HCT116 (cell line): Measurements from ENCODE around the gene PKN2. TPM values are rescaled to one million over a fixed set of nuclear protein-coding genes. Genes with fewer than 3 reads are reported as not detected.

ENCODE experiments used
- ATAC-seq: fragments of 200-7000 bp; cut with Tn5 transposase; 2 replicates; pipeline ENCODE4 v1.9.1; 2020; ENCODE audit warnings: mild to moderate bottlenecking, moderate library complexity
- BruUV-seq: library from RNA; stranded (reverse); fragments of 400-500 nt; replicated peaks from 2 replicates; lab custom pipeline; 2021; lab: Mats Ljungman, UMichigan
- CTCF ChIA-PET: fragments of 300-600 bp; sonication (Branson Sonifier 250); formaldehyde crosslinking; loops from one replicate; lab custom pipeline; 2021; ENCODE audit warnings: antibody characterized with exemption; lab: Charles Lee
- POLR2A ChIA-PET: fragments of 300-600, 350-600 bp; sonication (Branson Sonifier 250); formaldehyde crosslinking; loops from one replicate; lab custom pipeline; 2021; ENCODE audit warnings: antibody characterized with exemption; lab: Charles Lee
- RAD21 ChIA-PET, 2 experiments: fragments of 300-600 bp; sonication (Branson Sonifier 250); formaldehyde crosslinking; loops; one replicate each; lab custom pipeline; 2023; ENCODE audit warnings: low total read pairs in 2 of 2; ENCODE audit not compliant: uncharacterized antibody in 2 of 2, unreplicated experiment in 2 of 2, low non-redundant PET in 1 of 2; lab: Charles Lee
- DNase-seq: peaks from one replicate; pipeline ENCODE4 v3.0.0-alpha.2; 2010; ENCODE audit warnings: low read depth, low spot score
- H2AFZ ChIP-seq: fragments of 200-600 bp; shearing (Covaris generic), sonication (generic); 2 replicates; pipeline ENCODE4 v1.6.1; 2017; ENCODE audit warnings: low read depth, mixed run types, mixed read lengths, antibody characterized with exemption, low read length; ENCODE audit not compliant: poor library complexity, severe bottlenecking
- H3K27ac ChIP-seq: 2 replicates; pipeline ENCODE4 v1.5.1; 2012; ENCODE audit warnings: low read depth, low read length
- H3K27me3 ChIP-seq: fragments of 200-600 bp; sonication (generic); 2 replicates; pipeline ENCODE4 v1.6.1; 2016; ENCODE audit warnings: mixed run types, low read length, mixed read lengths; ENCODE audit not compliant: insufficient read depth
- H3K36me3 ChIP-seq, 2 experiments: fragments of 200-500 bp in 1 of 2; fragments of 200-600 bp in 1 of 2; sonication (Bioruptor generic) in 1 of 2; sonication (generic) in 1 of 2; 2 replicates each; pipeline versions ENCODE4 v1.5.1 to v1.6.1; 2014 to 2016; ENCODE audit warnings: low read length in 2 of 2, inconsistent platforms in 1 of 2, mixed read lengths in 1 of 2, mixed run types in 1 of 2; ENCODE audit not compliant: insufficient read depth in 2 of 2, control insufficient read depth in 1 of 2
- H3K4me1 ChIP-seq, 2 experiments: fragments of 200-600 bp in 1 of 2; sonication (generic) in 1 of 2; 2 replicates each; pipeline versions ENCODE4 v1.5.1 to v1.6.1; 2012 to 2017; ENCODE audit warnings: low read length in 2 of 2, inconsistent platforms in 1 of 2, mild to moderate bottlenecking in 1 of 2, mixed read lengths in 1 of 2, mixed run types in 1 of 2, moderate library complexity in 1 of 2; ENCODE audit not compliant: insufficient read depth in 2 of 2, control insufficient read depth in 1 of 2
- H3K4me2 ChIP-seq: fragments of 200-600 bp; sonication (generic); 2 replicates; pipeline ENCODE4 v1.6.1; 2017; ENCODE audit warnings: mixed run types, low read length, mixed read lengths
- H3K4me3 ChIP-seq, 2 experiments: fragments of 200-600 bp in 1 of 2; sonication (generic) in 1 of 2; replicated peaks in 1 of 2; 2 replicates each; pipeline ENCODE4 v1.5.1; 2011 to 2016; ENCODE audit warnings: low read length in 2 of 2, control low read depth in 1 of 2, low read depth in 1 of 2, mild to moderate bottlenecking in 1 of 2, mixed read lengths in 1 of 2, mixed run types in 1 of 2
- H3K79me2 ChIP-seq: fragments of 200-600 bp; sonication (generic); 2 replicates; pipeline ENCODE4 v1.6.1; 2017; ENCODE audit warnings: mild to moderate bottlenecking, mixed run types, low read length, moderate library complexity, mixed read lengths; ENCODE audit not compliant: insufficient read depth
- H3K9ac ChIP-seq: fragments of 200-600 bp; sonication (generic); 2 replicates; pipeline ENCODE4 v1.6.1; 2016; ENCODE audit warnings: low read length, mixed read lengths
- H3K9me2 ChIP-seq: fragments of 200-600 bp; sonication (generic), shearing (Covaris generic); 2 replicates; pipeline ENCODE4 v1.6.1; 2017; ENCODE audit warnings: mixed run types, mild to moderate bottlenecking, moderate library complexity; ENCODE audit not compliant: insufficient read depth
- H3K9me3 ChIP-seq, 2 experiments: fragments of 200-500 bp in 1 of 2; fragments of 200-600 bp in 1 of 2; sonication (Bioruptor generic) in 1 of 2; sonication (generic) in 1 of 2; 2 replicates each; pipeline ENCODE4 v1.6.1; 2014 to 2017; ENCODE audit warnings: low read length in 2 of 2, mixed read lengths in 2 of 2, inconsistent platforms in 1 of 2, low read depth in 1 of 2, mild to moderate bottlenecking in 1 of 2, mixed run types in 1 of 2, moderate library complexity in 1 of 2; ENCODE audit not compliant: control insufficient read depth in 1 of 2, insufficient read depth in 1 of 2
- H4K20me1 ChIP-seq: fragments of 200-600 bp; sonication (generic), shearing (Covaris generic); 2 replicates; pipeline ENCODE4 v1.6.1; 2017; ENCODE audit warnings: mixed run types, mild to moderate bottlenecking, moderate library complexity; ENCODE audit not compliant: insufficient read depth
- CBX3 ChIP-seq: IDR thresholded peaks from 2 replicates; pipeline ENCODE4 v1.6.1; 2012; ENCODE audit warnings: low read depth
- EGR1 ChIP-seq: IDR thresholded peaks from 2 replicates; pipeline ENCODE4 v1.6.1; 2012; ENCODE audit warnings: low read depth
- EZH2 ChIP-seq: fragments of 200-600 bp; sonication (generic); IDR thresholded peaks from 2 replicates; pipeline ENCODE4 v1.6.1; 2017; ENCODE audit warnings: antibody characterized with exemption, mixed run types
- EZH2phosphoT487 ChIP-seq: fragments of 200-600 bp; IDR thresholded peaks from 2 replicates; pipeline ENCODE4 v1.6.1; 2018; ENCODE audit warnings: antibody characterized with exemption, borderline replicate concordance
- FOSL1 ChIP-seq: IDR thresholded peaks from 2 replicates; pipeline ENCODE4 v1.6.1; 2012; ENCODE audit warnings: low read depth
- POLR2A ChIP-seq: IDR thresholded peaks from 2 replicates; pipeline ENCODE4 v1.7.0; 2011; ENCODE audit warnings: borderline replicate concordance; ENCODE audit not compliant: insufficient read depth, insufficient read length; ENCODE audit errors: extremely low read depth
- RAD21 ChIP-seq: IDR thresholded peaks from 2 replicates; pipeline ENCODE4 v1.6.1; 2012; ENCODE audit warnings: low read depth, mild to moderate bottlenecking
- SIN3A ChIP-seq: IDR thresholded peaks from 2 replicates; pipeline ENCODE4 v1.6.1; 2012; ENCODE audit warnings: low read depth
- TCF7L2 ChIP-seq: IDR thresholded peaks from 2 replicates; pipeline ENCODE4 v1.7.0; 2011; ENCODE audit warnings: borderline replicate concordance, inconsistent platforms; ENCODE audit not compliant: insufficient read depth, insufficient read length; ENCODE audit errors: extremely low read depth
- ZFX ChIP-seq: fragments of 450-650 bp; IDR thresholded peaks from 2 replicates; pipeline ENCODE4 v1.6.1; 2017
- ZNF274 ChIP-seq: fragments of 200-500 bp; sonication (Bioruptor generic); IDR thresholded peaks from 2 replicates; pipeline ENCODE4 v1.6.1; 2014; ENCODE audit warnings: mild to moderate bottlenecking, low read depth, low read length, inconsistent platforms
- intact Hi-C: fragments of 100-400 bp; cut with micrococcal nuclease; formaldehyde crosslinking; loops from 2 replicates; pipeline ENCODE4 v1.10.0; 2022
- total RNA-seq: library from RNA; stranded (reverse); gene quantifications from one replicate; pipeline ENCODE4 v1.2.1, GENCODE V29; 2021; ENCODE audit not compliant: unreplicated experiment
- TF ChIP-seq, protein P1 (sequence below), 3 experiments: fragments of 200-600 bp in 1 of 3; sonication (generic) in 1 of 3; IDR thresholded peaks in 2 of 3; conservative IDR thresholded peaks in 1 of 3; 2 replicates each; pipeline ENCODE4 v1.5.1; 2012 to 2017; ENCODE audit warnings: low read depth in 2 of 3, low read length in 2 of 3, antibody characterized with exemption in 1 of 3, borderline replicate concordance in 1 of 3, control low read depth in 1 of 3, mild to moderate bottlenecking in 1 of 3, mixed read lengths in 1 of 3, mixed run types in 1 of 3, moderate library complexity in 1 of 3; ENCODE audit not compliant: insufficient read depth in 1 of 3
- TF ChIP-seq, protein P2 (sequence below): IDR thresholded peaks from 2 replicates; pipeline ENCODE4 v1.6.1; 2012
- TF ChIP-seq, protein P3 (sequence below): IDR thresholded peaks from 2 replicates; pipeline ENCODE4 v1.6.1; 2012

The PKN2 gene
- total RNA-seq, 1 experiment from 2014 or later = 44.3 TPM

DNA sequence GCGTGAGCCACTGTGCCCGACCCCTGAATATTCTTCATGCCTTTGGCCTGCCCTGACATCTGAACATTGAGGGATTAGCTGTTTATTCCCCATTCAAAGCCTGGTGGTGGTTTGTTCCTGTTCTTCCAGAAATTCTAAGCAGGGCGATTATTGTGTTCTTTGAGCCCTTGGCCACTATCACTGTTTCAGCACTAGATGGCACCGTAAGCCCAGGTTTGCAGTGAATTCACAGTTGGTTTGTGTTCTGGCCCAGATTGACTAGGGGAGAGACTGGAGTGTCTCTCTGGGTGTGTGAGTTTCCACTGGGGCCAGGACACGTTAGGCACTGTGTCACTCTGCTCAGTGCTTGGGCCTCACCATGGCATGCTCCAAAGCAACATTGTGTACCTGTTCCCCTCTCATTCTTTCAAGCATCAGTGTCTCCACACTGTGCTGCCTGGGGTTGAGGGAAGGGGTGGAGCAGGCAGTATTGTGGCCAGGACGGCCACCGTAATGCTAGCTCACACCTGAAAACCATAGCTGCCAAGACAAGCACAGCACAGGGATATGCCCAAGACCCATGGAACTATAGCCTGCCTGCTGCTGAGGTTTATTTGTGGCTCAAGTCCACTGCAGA is 52.7 kb downstream of the PKN2 start:
- ATAC-seq = peak; percentile 93
- Histone ChIP-seq H3K4me1 (no peaks in the 10 kb centered on the region), H3K4me3 (no peak overlapping the region), H3K9me2 (no peaks in the 10 kb centered on the region), H3K9me3 (no peaks in the 10 kb centered on the region), H3K4me2 (no peak overlapping the region), H3K79me2 (peaks cover 90% of the 10 kb centered on the region), H4K20me1 (no peaks in the 10 kb centered on the region), H3K27ac (no peak overlapping the region), H3K27me3 (no peaks in the 10 kb centered on the region), H2AFZ (no peak overlapping the region), H3K36me3 (no peaks in the 10 kb centered on the region), H3K9ac (no peak overlapping the region)
- DNase-seq = peak; percentile 23
- intact Hi-C loops = loop anchor here (1.0 to 5.0 kb wide), 4 partner anchors 51 to 246 kb away; no protein-coding TSS in a partner anchor
- ChIA-PET CTCF (interaction anchor here (1.1 to 3.7 kb wide), 3 partner anchors 139 to 248 kb away, joined by 4 to 13 read pairs (median 4); no protein-coding TSS in a partner anchor), RAD21 (no interaction called here), POLR2A (no interaction called here)
- no TSS peak for BruUV-seq
- TF ChIP-seq RAD21 = peak; percentile 89
- no peak for TF ChIP-seq SIN3A
- TF ChIP-seq, protein P1, sequence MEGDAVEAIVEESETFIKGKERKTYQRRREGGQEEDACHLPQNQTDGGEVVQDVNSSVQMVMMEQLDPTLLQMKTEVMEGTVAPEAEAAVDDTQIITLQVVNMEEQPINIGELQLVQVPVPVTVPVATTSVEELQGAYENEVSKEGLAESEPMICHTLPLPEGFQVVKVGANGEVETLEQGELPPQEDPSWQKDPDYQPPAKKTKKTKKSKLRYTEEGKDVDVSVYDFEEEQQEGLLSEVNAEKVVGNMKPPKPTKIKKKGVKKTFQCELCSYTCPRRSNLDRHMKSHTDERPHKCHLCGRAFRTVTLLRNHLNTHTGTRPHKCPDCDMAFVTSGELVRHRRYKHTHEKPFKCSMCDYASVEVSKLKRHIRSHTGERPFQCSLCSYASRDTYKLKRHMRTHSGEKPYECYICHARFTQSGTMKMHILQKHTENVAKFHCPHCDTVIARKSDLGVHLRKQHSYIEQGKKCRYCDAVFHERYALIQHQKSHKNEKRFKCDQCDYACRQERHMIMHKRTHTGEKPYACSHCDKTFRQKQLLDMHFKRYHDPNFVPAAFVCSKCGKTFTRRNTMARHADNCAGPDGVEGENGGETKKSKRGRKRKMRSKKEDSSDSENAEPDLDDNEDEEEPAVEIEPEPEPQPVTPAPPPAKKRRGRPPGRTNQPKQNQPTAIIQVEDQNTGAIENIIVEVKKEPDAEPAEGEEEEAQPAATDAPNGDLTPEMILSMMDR (IDR thresholded peaks at IDR 0.05 in 2 of 3, conservative IDR thresholded peaks at IDR 0.05 in 1 of 3; ENCODE audit: borderline replicate concordance in 1 of 3, insufficient read depth in 1 of 3, low read depth in 2 of 3, low read length in 2 of 3) = peak; percentile 58 to 90 (median 80); a peak in 5 of 6 replicates

DNA sequence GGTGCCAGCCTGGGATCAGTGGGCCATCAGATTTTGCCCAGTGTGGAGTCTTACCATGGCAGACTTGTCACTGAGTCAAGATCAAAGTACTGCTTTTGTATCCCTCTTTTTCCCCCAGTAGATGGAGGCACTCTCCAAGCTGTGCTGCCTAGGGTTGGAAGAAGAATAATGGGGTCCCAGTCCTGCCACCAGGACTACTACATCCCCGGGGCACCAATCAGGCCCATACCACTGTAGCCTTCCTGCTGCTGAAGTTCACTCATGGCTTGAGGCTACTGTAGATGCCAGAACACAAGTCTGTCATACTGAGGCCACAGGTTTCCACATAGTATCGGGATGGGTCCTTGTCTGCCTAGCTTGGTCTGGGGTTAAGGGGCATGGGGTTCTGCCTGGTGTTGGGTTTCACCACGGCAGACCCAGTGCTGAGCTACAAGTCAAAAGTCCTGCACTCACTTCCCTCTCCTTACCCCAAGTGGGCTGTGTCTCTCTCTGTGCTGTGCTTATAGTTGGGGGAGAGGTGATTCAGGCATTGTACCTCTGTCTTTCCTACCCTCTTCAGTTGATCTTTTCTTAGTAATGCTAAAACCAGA is 53.4 kb downstream of the PKN2 start:
- Histone ChIP-seq H3K9ac (no peak overlapping the region), H3K9me3 (no peaks in the 10 kb centered on the region), H3K36me3 (no peaks in the 10 kb centered on the region), H2AFZ (no peak overlapping the region), H3K27me3 (no peaks in the 10 kb centered on the region), H4K20me1 (no peaks in the 10 kb centered on the region), H3K9me2 (no peaks in the 10 kb centered on the region), H3K27ac (no peak overlapping the region), H3K4me2 (no peak overlapping the region), H3K4me1 (no peaks in the 10 kb centered on the region), H3K4me3 (no peak overlapping the region), H3K79me2 (peaks cover 84% of the 10 kb centered on the region)
- intact Hi-C loops = loop anchor here (5.0 kb wide), 1 partner anchor 245 kb away; no protein-coding TSS in a partner anchor
- POLR2A ChIA-PET = no interaction called here
- peak; percentile 11; the same call in 1 of the 2 replicates for ATAC-seq
- CTCF ChIA-PET = interaction anchor here (3.7 kb wide), 1 partner anchor 141 kb away, joined by 13 read pairs; no protein-coding TSS in a partner anchor
- RAD21 ChIA-PET = interaction anchor here in 1 of 2 experiments (0.8 kb wide), 1 partner anchor 53 kb away, joined by 3 read pairs; the partner anchor contains the start of gene PKN2
- no TSS peak for BruUV-seq
- DNase-seq = no peak
- TF ChIP-seq CBX3 (no peak), EGR1 (no peak), ZFX (no peak), TCF7L2 (no peak), FOSL1 (no peak), POLR2A (no peak), ZNF274 (no peak), EZH2phosphoT487 (no peak), EZH2 (no peak)
- TF ChIP-seq, protein P1 (IDR thresholded peaks at IDR 0.05 in 2 of 3, conservative IDR thresholded peaks at IDR 0.05 in 1 of 3; ENCODE audit: borderline replicate concordance in 1 of 3, insufficient read depth in 1 of 3, low read depth in 2 of 3, low read length in 2 of 3) = no peak
- TF ChIP-seq, protein P2, sequence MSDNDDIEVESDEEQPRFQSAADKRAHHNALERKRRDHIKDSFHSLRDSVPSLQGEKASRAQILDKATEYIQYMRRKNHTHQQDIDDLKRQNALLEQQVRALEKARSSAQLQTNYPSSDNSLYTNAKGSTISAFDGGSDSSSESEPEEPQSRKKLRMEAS = no peak
- TF ChIP-seq, protein P3, sequence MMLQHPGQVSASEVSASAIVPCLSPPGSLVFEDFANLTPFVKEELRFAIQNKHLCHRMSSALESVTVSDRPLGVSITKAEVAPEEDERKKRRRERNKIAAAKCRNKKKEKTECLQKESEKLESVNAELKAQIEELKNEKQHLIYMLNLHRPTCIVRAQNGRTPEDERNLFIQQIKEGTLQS = no peak
